SK-N-SH (cell line): ENCODE data around the gene IGSF9B. TPM values are rescaled to one million over a fixed set of nuclear protein-coding genes. Genes with fewer than 3 reads are reported as not detected.

Experiments used
- CTCF ChIA-PET: fragments of 300-600, 350-600 bp; formaldehyde crosslinking; extraction: SDS; loops from one replicate; lab custom pipeline; 2021; lab: Yijun Ruan, JAX
- POLR2A ChIA-PET: fragments of 350-600 bp; sonication (Branson Sonifier 250); formaldehyde crosslinking; extraction: SDS; loops from one replicate; lab custom pipeline; 2020; ENCODE audit warnings: antibody characterized with exemption, inconsistent platforms; lab: Yijun Ruan, JAX
- DNase-seq: peaks from one replicate; pipeline ENCODE4 v3.0.0; 2012
- H2AFZ ChIP-seq: fragments of 200-600 bp; sonication (generic); 2 replicates; pipeline ENCODE4 v1.8.1; 2016; ENCODE audit warnings: antibody characterized with exemption, mild to moderate bottlenecking, low read depth
- H3F3A ChIP-seq: fragments of 200-600 bp; sonication (generic); replicated peaks from 2 replicates; pipeline ENCODE3; 2016; ENCODE audit warnings: antibody characterized with exemption, mild to moderate bottlenecking; ENCODE audit not compliant: insufficient read depth
- H3K27ac ChIP-seq, 2 experiments: fragments of 200-500 bp in 1 of 2; fragments of 200-600 bp in 1 of 2; sonication (Bioruptor generic) in 1 of 2; sonication (generic), shearing (Covaris generic) in 1 of 2; 2 replicates each; pipeline versions ENCODE4 v1.5.1 to v1.6.1; 2014 to 2016; ENCODE audit warnings: low read depth in 2 of 2, inconsistent platforms in 1 of 2, low read length in 1 of 2, mild to moderate bottlenecking in 1 of 2, mixed read lengths in 1 of 2
- H3K27me3 ChIP-seq: fragments of 200-600 bp; sonication (generic), shearing (Covaris generic); 2 replicates; pipeline ENCODE4 v1.6.1; 2016; ENCODE audit warnings: mixed run types; ENCODE audit not compliant: insufficient read depth
- H3K36me3 ChIP-seq, 2 experiments: fragments of 200-500 bp in 1 of 2; fragments of 200-600 bp in 1 of 2; sonication (Bioruptor generic) in 1 of 2; sonication (generic) in 1 of 2; replicated peaks in 1 of 2; 2 replicates each; pipeline versions ENCODE3 to v1.5.1; 2014 to 2016; ENCODE audit warnings: low read length in 1 of 2, mild to moderate bottlenecking in 1 of 2; ENCODE audit not compliant: insufficient read depth in 2 of 2, control insufficient read depth in 1 of 2
- H3K4me1 ChIP-seq, 2 experiments: fragments of 200-500 bp in 1 of 2; fragments of 200-600 bp in 1 of 2; sonication (Bioruptor generic) in 1 of 2; sonication (generic), shearing (Covaris generic) in 1 of 2; 2 replicates each; pipeline versions ENCODE4 v1.5.1 to v1.6.1; 2014 to 2016; ENCODE audit warnings: low read depth in 1 of 2, low read length in 1 of 2, mixed run types in 1 of 2; ENCODE audit not compliant: insufficient read depth in 2 of 2, control insufficient read depth in 1 of 2
- H3K4me2 ChIP-seq: fragments of 200-600 bp; sonication (generic), shearing (Covaris generic); 2 replicates; pipeline ENCODE4 v1.6.1; 2017; ENCODE audit warnings: mixed run types
- H3K4me3 ChIP-seq, 2 experiments: fragments of 200-500 bp in 1 of 2; fragments of 200-600 bp in 1 of 2; sonication (Bioruptor generic) in 1 of 2; sonication (generic), shearing (Covaris generic) in 1 of 2; 2 replicates each; pipeline versions ENCODE4 v1.5.1 to v1.8.1; 2014 to 2016; ENCODE audit warnings: low read depth in 2 of 2, inconsistent platforms in 1 of 2, low read length in 1 of 2, mild to moderate bottlenecking in 1 of 2, mixed read lengths in 1 of 2, moderate library complexity in 1 of 2
- H3K79me2 ChIP-seq: fragments of 200-600 bp; sonication (generic); 2 replicates; pipeline ENCODE4 v1.8.1; 2017; ENCODE audit warnings: mild to moderate bottlenecking; ENCODE audit not compliant: insufficient read depth
- H3K9ac ChIP-seq: fragments of 200-600 bp; sonication (generic); 2 replicates; pipeline ENCODE4 v1.6.1; 2017; ENCODE audit warnings: mixed run types
- H3K9me2 ChIP-seq: fragments of 200-600 bp; sonication (generic); 2 replicates; pipeline ENCODE4 v1.6.1; 2017; ENCODE audit warnings: mixed run types
- H3K9me3 ChIP-seq: fragments of 200-600 bp; sonication (generic); 2 replicates; pipeline ENCODE4 v1.6.1; 2017; ENCODE audit warnings: mixed run types, mild to moderate bottlenecking, moderate library complexity
- H4K20me1 ChIP-seq: fragments of 200-600 bp; sonication (generic); 2 replicates; pipeline ENCODE4 v1.6.1; 2017; ENCODE audit warnings: mild to moderate bottlenecking, mixed run types; ENCODE audit not compliant: insufficient read depth
- CHD2 ChIP-seq: fragments of 150-350 bp; IDR thresholded peaks from 2 replicates; pipeline ENCODE4 v1.6.1; 2018; ENCODE audit warnings: low read length; ENCODE audit not compliant: partially characterized antibody
- CTCF ChIP-seq: fragments of 200-600 bp; sonication (generic); IDR thresholded peaks from 2 replicates; pipeline ENCODE4 v1.6.1; 2017; ENCODE audit warnings: antibody characterized with exemption, mild to moderate bottlenecking, moderate library complexity
- ELF1 ChIP-seq: IDR thresholded peaks from 2 replicates; pipeline ENCODE4 v1.4.0; 2012
- EZH2phosphoT487 ChIP-seq: fragments of 200-600 bp; sonication (generic); IDR thresholded peaks from 2 replicates; pipeline ENCODE4 v1.6.1; 2017; ENCODE audit warnings: low read depth, mixed run types, mild to moderate bottlenecking, antibody characterized with exemption, moderate library complexity, borderline replicate concordance
- FOSL2 ChIP-seq: IDR thresholded peaks from 2 replicates; pipeline ENCODE4 v1.4.0; 2012; ENCODE audit warnings: low read depth, mild to moderate bottlenecking, moderate library complexity, borderline replicate concordance
- FOXM1 ChIP-seq: IDR thresholded peaks from 2 replicates; pipeline ENCODE4 v1.4.0; 2012; ENCODE audit warnings: low read depth, mild to moderate bottlenecking
- IRF3 ChIP-seq: fragments of 150-350 bp; IDR thresholded peaks from 2 replicates; pipeline ENCODE4 v1.6.1; 2016; ENCODE audit warnings: mild to moderate bottlenecking, low read depth, low read length
- MAX ChIP-seq: IDR thresholded peaks from 2 replicates; pipeline ENCODE4 v1.4.0; 2012; ENCODE audit warnings: low read depth
- PBX3 ChIP-seq: IDR thresholded peaks from 2 replicates; pipeline ENCODE4; 2012
- POLR2AphosphoS5 ChIP-seq: IDR thresholded peaks from 2 replicates; pipeline ENCODE4 v1.6.1; 2012; ENCODE audit warnings: low read depth, low read length
- RAD21 ChIP-seq: IDR thresholded peaks from 2 replicates; pipeline ENCODE4 v1.6.1; 2012; ENCODE audit warnings: mild to moderate bottlenecking, low read length
- RCOR1 ChIP-seq: fragments of 150-350 bp; IDR thresholded peaks from 2 replicates; pipeline ENCODE4 v1.6.1; 2017; ENCODE audit warnings: antibody characterized with exemption, low read length
- REST ChIP-seq: IDR thresholded peaks from 2 replicates; pipeline ENCODE4 v1.6.1; 2012; ENCODE audit warnings: mild to moderate bottlenecking, low read depth, low read length, moderate library complexity
- TAF1 ChIP-seq: IDR thresholded peaks from 2 replicates; pipeline ENCODE4 v1.6.1; 2012; ENCODE audit warnings: low read depth, mild to moderate bottlenecking, low read length, moderate library complexity, borderline replicate concordance
- TCF12 ChIP-seq: IDR thresholded peaks from 2 replicates; pipeline ENCODE4 v1.4.0; 2012
- TEAD4 ChIP-seq: IDR thresholded peaks from 2 replicates; pipeline ENCODE4 v1.4.0; 2012; ENCODE audit warnings: mild to moderate bottlenecking, borderline replicate concordance; ENCODE audit not compliant: insufficient read depth
- ZBTB33 ChIP-seq: IDR thresholded peaks from 2 replicates; pipeline ENCODE4 v1.4.0; 2012; ENCODE audit warnings: low read depth, borderline replicate concordance
- WGBS: methylation state at CpG from one replicate; pipeline ENCODE4 v1.1.6; 2017; ENCODE audit warnings: low lambda C conversion rate; 5-methylcytosine and 5-hydroxymethylcytosine counted together
- polyA plus RNA-seq, 3 experiments: library from polyadenylated mRNA; depleted of rRNA; stranded (reverse); fragments of >200 nt; gene quantifications; 2 replicates each; pipeline ENCODE4 v1.2.3, GENCODE V29; 2012

Gene IGSF9B
- polyA plus RNA-seq, 1 of the 3 experiments (the other 2 are of a cell fraction) = 0.41 TPM

- Histone ChIP-seq H3F3A (no peaks in the 10 kb centered on the region), H3K9me3 (no peaks in the 10 kb centered on the region), H3K4me3 (no peak overlapping the region), H4K20me1 (no peaks in the 10 kb centered on the region), H3K27me3 (no peaks in the 10 kb centered on the region), H3K4me2 (no peak overlapping the region), H2AFZ (no peak overlapping the region), H3K9me2 (no peaks in the 10 kb centered on the region), H3K36me3 (no peaks in the 10 kb centered on the region), H3K27ac (no peak overlapping the region), H3K9ac (no peak overlapping the region), H3K4me1 (peaks cover 0 to 20% of the 10 kb centered on the region in 2 experiments; a peak in 1 of 4 replicates), H3K79me2 (no peaks in the 10 kb centered on the region)
- ChIA-PET POLR2A (no interaction called here), CTCF (interaction anchor here (1.5 kb wide), 1 partner anchor 41 kb away, joined by 4 read pairs; no protein-coding TSS in a partner anchor)
- 58% methylated on average over 6 of the region's 6 CpGs for WGBS
- TF ChIP-seq TCF12 (no peak), REST (peak; percentile 89)
- no peak for DNase-seq
Measured at GRCh38 chr11:133968300-133968699, 11.5 kb upstream of the IGSF9B start.

- H3K27me3 ChIP-seq = no peaks in the 10 kb centered on the region
- no peaks in the 10 kb centered on the region for H3K9me2 ChIP-seq
- no peaks in the 10 kb centered on the region for H3K79me2 ChIP-seq
- H3K4me2 ChIP-seq = no peak overlapping the region
- DNase-seq = no peak
- H3K4me1 ChIP-seq = peaks cover 0 to 20% of the 10 kb centered on the region in 2 experiments; a peak in 1 of 4 replicates
- no peak overlapping the region for H3K4me3 ChIP-seq
- no peak overlapping the region for H3K27ac ChIP-seq
- H3K36me3 ChIP-seq = no peaks in the 10 kb centered on the region
- no peaks in the 10 kb centered on the region for H4K20me1 ChIP-seq
- H3K9ac ChIP-seq = no peak overlapping the region
- POLR2A ChIA-PET = no interaction called here
- CTCF ChIA-PET = interaction anchor here (1.0 to 1.5 kb wide), 2 partner anchors 13 to 42 kb away, joined by 3 to 5 read pairs; no protein-coding TSS in a partner anchor
- H2AFZ ChIP-seq = no peak overlapping the region
- no peaks in the 10 kb centered on the region for H3K9me3 ChIP-seq
- no peaks in the 10 kb centered on the region for H3F3A ChIP-seq
- 81% methylated on average over 26 of the region's 28 CpGs for WGBS
- TF ChIP-seq EZH2phosphoT487 (no peak), CHD2 (no peak), CTCF (no peak), IRF3 (no peak), MAX (no peak), TEAD4 (no peak), FOSL2 (no peak), ELF1 (no peak), FOXM1 (no peak), ZBTB33 (no peak), PBX3 (no peak), POLR2AphosphoS5 (no peak), RAD21 (no peak), RCOR1 (no peak), TAF1 (no peak)
Measured at GRCh38 chr11:133967599-133968238, 11.0 kb upstream of the IGSF9B start.
